GM12878 (cell line): ENCODE results near the gene MPP7. TPM values are rescaled to one million over a fixed set of nuclear protein-coding genes. Genes with fewer than 3 reads are reported as not detected.

Experiments
- ATAC-seq: fragments of 200-7000 bp; cut with Tn5 transposase; 3 replicates; pipeline ENCODE4 v1.9.1; 2020; ENCODE audit warnings: mild to moderate bottlenecking, moderate library complexity
- BruUV-seq: library from RNA; stranded (reverse); fragments of 400-500 nt; replicated peaks from 2 replicates; lab custom pipeline; 2021; lab: Mats Ljungman, UMichigan
- CTCF ChIA-PET: fragments of 300-600 bp; sonication (Branson Sonifier 250); formaldehyde crosslinking; extraction: SDS; loops from one replicate; lab custom pipeline; 2021; ENCODE audit warnings: inconsistent platforms; lab: Yijun Ruan, JAX
- POLR2A ChIA-PET: fragments of 350-600 bp; formaldehyde crosslinking; extraction: SDS; loops from one replicate; lab custom pipeline; 2021; ENCODE audit warnings: inconsistent platforms; lab: Charles Lee
- RAD21 ChIA-PET: fragments of 300-600 bp; sonication (Branson Sonifier 250); formaldehyde crosslinking; loops from one replicate; lab custom pipeline; 2023; ENCODE audit warnings: antibody characterized with exemption; ENCODE audit not compliant: unreplicated experiment; lab: Charles Lee
- SMC1A ChIA-PET: fragments of 300-600 bp; sonication (Branson Sonifier 250); formaldehyde crosslinking; loops from one replicate; lab custom pipeline; 2023; ENCODE audit not compliant: unreplicated experiment, uncharacterized antibody; lab: Charles Lee
- DNase-seq: peaks from one replicate; pipeline ENCODE4 v3.0.0-alpha.2; 2011; ENCODE audit warnings: low read depth, low spot score
- FAIRE-seq: peaks from 3 replicates; lab custom pipeline; 2011; peaks lifted over from hg19 to GRCh38; lab: Jason Lieb, UNC
- H2AFZ ChIP-seq: 2 replicates; pipeline ENCODE4 v1.6.0; 2011; ENCODE audit warnings: low read depth, low read length, control low read depth; ENCODE audit not compliant: control insufficient read depth
- H3K27ac ChIP-seq: 2 replicates; pipeline ENCODE4 v1.5.1; 2011; ENCODE audit warnings: control low read depth; ENCODE audit not compliant: control insufficient read depth, insufficient read depth
- H3K27me3 ChIP-seq, 2 experiments: replicated peaks in 1 of 2; 2 replicates each; pipeline versions ENCODE4 v1.6.0 to v1.6.1; 2011; ENCODE audit warnings: low read length in 1 of 2; ENCODE audit not compliant: control insufficient read depth in 2 of 2, insufficient read depth in 2 of 2
- H3K36me3 ChIP-seq, 2 experiments: 2 replicates each; pipeline ENCODE4 v1.5.1; 2011; ENCODE audit warnings: low read length in 1 of 2; ENCODE audit not compliant: control insufficient read depth in 2 of 2, insufficient read depth in 2 of 2
- H3K4me1 ChIP-seq: 2 replicates; pipeline ENCODE4 v1.6.1; 2011; ENCODE audit warnings: mild to moderate bottlenecking, low read length, moderate library complexity, mixed read lengths; ENCODE audit not compliant: control insufficient read depth, insufficient read depth
- H3K4me2 ChIP-seq: 2 replicates; pipeline ENCODE4 v1.6.0; 2011; ENCODE audit warnings: control low read depth; ENCODE audit not compliant: control insufficient read depth, insufficient read depth
- H3K4me3 ChIP-seq: fragments of 200-600 bp; sonication (generic); 2 replicates; pipeline ENCODE4 v1.5.1; 2016
- H3K79me2 ChIP-seq: 2 replicates; pipeline ENCODE4 v1.6.0; 2011; ENCODE audit warnings: low read length; ENCODE audit not compliant: control insufficient read depth, insufficient read depth
- H3K9ac ChIP-seq: 2 replicates; pipeline ENCODE4 v1.8.0; 2011; ENCODE audit warnings: low read length, control low read depth, mixed read lengths; ENCODE audit not compliant: control insufficient read depth, insufficient read depth
- H3K9me3 ChIP-seq: replicated peaks from 3 replicates; pipeline ENCODE4 v1.5.1; 2011; ENCODE audit warnings: mild to moderate bottlenecking, low read length; ENCODE audit not compliant: control insufficient read depth, insufficient read depth
- H4K20me1 ChIP-seq: 2 replicates; pipeline ENCODE4 v1.6.0; 2011; ENCODE audit not compliant: control insufficient read depth, insufficient read depth
- FOS ChIP-seq: IDR thresholded peaks from 3 replicates; pipeline ENCODE4 v1.6.1; 2011; ENCODE audit warnings: borderline replicate concordance; ENCODE audit not compliant: insufficient read length; ENCODE audit errors: extremely low read depth
- HSF1 ChIP-seq: fragments of 150-350 bp; IDR thresholded peaks from 2 replicates; pipeline ENCODE4 v1.6.1; 2014; ENCODE audit warnings: mild to moderate bottlenecking, low read depth, low read length
- MAX ChIP-seq: IDR thresholded peaks from 2 replicates; pipeline ENCODE4 v1.6.1; 2012; ENCODE audit warnings: low read depth, low read length, improper control_type of control experiment
- PAX5 ChIP-seq: IDR thresholded peaks from 2 replicates; pipeline ENCODE4 v1.6.1; 2011; ENCODE audit warnings: low read depth, low read length, borderline replicate concordance
- POLR2AphosphoS5 ChIP-seq: IDR thresholded peaks from 2 replicates; pipeline ENCODE4 v1.6.1; 2011; ENCODE audit warnings: mild to moderate bottlenecking, low read length, inconsistent platforms
- SMAD1 ChIP-seq: fragments of 450-650 bp; IDR thresholded peaks from 2 replicates; pipeline ENCODE4 v1.6.1; 2018; ENCODE audit warnings: mild to moderate bottlenecking, low read depth; ENCODE audit not compliant: partially characterized antibody
- STAT3 ChIP-seq: IDR thresholded peaks from 2 replicates; pipeline ENCODE4 v1.6.1; 2011; ENCODE audit warnings: low read depth, low read length, improper control_type of control experiment
- ZBED1 ChIP-seq: IDR thresholded peaks from 2 replicates; pipeline ENCODE4 v1.6.1; 2016; ENCODE audit warnings: borderline replicate concordance
- WGBS: methylation state at CpG from one replicate; pipeline ENCODE4 v1.1.6; 2016; ENCODE audit warnings: low lambda C conversion rate; ENCODE audit not compliant: insufficient replicate concordance, insufficient coverage; ENCODE audit errors: missing lambda C conversion rate; 5-methylcytosine and 5-hydroxymethylcytosine counted together
- in situ Hi-C: fragments of 300-500 bp; cut with MboI; formaldehyde crosslinking; loops from 9 replicates; pipeline ENCODE4 v1.14.3; 2018; ENCODE audit warnings: mixed read lengths
- intact Hi-C: fragments of 100-400 bp; cut with micrococcal nuclease; formaldehyde crosslinking; loops from one replicate; pipeline ENCODE4 v1.14.2; 2022; ENCODE audit not compliant: unreplicated experiment
- polyA plus RNA-seq, 11 experiments: library from polyadenylated mRNA; depleted of rRNA in 4 of 11; unstranded in 6 of 11; stranded (reverse) in 5 of 11; fragments of >200 nt; fragmentation: Nextera tagmentation in 4 of 11; fragmentation: Illumina TruSeq in 1 of 11; extraction: Ambion mirVana in 4 of 11; extraction: Trizol in 1 of 11; gene quantifications; 1 replicate in 1 of 11; 2 replicates in 10 of 11; pipeline versions ENCODE4 v1.2.1 to v1.2.3, GENCODE V29; 2011 to 2016; ENCODE audit warnings: inconsistent platforms in 2 of 11, missing spikeins in 2 of 11, low read depth in 1 of 11
- total RNA-seq, 4 experiments: library from RNA; depleted of rRNA in 3 of 4; stranded (reverse); fragments of >200 nt in 3 of 4; fragmentation: Illumina TruSeq in 1 of 4; extraction: Trizol in 1 of 4; gene quantifications; 2 replicates each; pipeline versions ENCODE4 v1.2.1 to v1.2.3, GENCODE V29; 2013 to 2021

The MPP7 gene
- total and polyA plus RNA-seq, 10 of the 15 experiments (the other 5 are each of a cell fraction or from before 2014, with no cell fraction given), result 0.01 to 0.15 (median 0.05) TPM; not detected in 2

- POLR2A ChIA-PET, result no interaction called here
- Histone ChIP-seq H2AFZ (no peak overlapping the region), H3K9ac (no peak overlapping the region), H3K9me3 (no peaks in the 10 kb centered on the region; the same call in 2 of the 3 replicates)
- TF ChIP-seq SMAD1 (no peak), HSF1 (no peak), ZBED1 (no peak), FOS (no peak), POLR2AphosphoS5 (no peak), PAX5 (no peak), STAT3 (no peak), MAX (no peak)
- TF ChIP-seq, all 136 proteins: peak for 0
- H3K27me3 ChIP-seq, result peaks cover 0 to 2% of the 10 kb centered on the region in 2 experiments; a peak in 1 of 4 replicates
- RAD21 ChIA-PET, result interaction anchor here (1.0 kb wide), 1 partner anchor 67 kb away, joined by 3 read pairs; no protein-coding TSS in a partner anchor
- SMC1A ChIA-PET, result interaction anchor here (1.0 to 2.1 kb wide), 3 partner anchors 9 to 14 kb away, joined by 3 to 7 read pairs (median 3); no protein-coding TSS in a partner anchor
- H3K36me3 ChIP-seq, result no peaks in the 10 kb centered on the region
- CTCF ChIA-PET, result interaction anchor here (1.1 to 1.3 kb wide), 2 partner anchors 68 to 81 kb away, joined by 3 to 5 read pairs; no protein-coding TSS in a partner anchor
- no peak for DNase-seq
- in situ Hi-C loops (no loop called here), intact Hi-C loops (no loop called here)
- no TSS peak for BruUV-seq
- H3K27ac ChIP-seq, result no peak overlapping the region
- H3K4me1 ChIP-seq, result no peaks in the 10 kb centered on the region
- H3K4me3 ChIP-seq, result no peak overlapping the region
- no peaks in the 10 kb centered on the region for H4K20me1 ChIP-seq
- H3K4me2 ChIP-seq, result no peak overlapping the region
- no peak for FAIRE-seq
- no peaks in the 10 kb centered on the region for H3K79me2 ChIP-seq
- 2% methylated on average over 6 of the region's 6 CpGs for WGBS
- no peak for ATAC-seq
Observed at GRCh38 chr10:28312572-28312971, 9.7 kb upstream of the MPP7 start.
